ENCODE data around the gene DNAH8.

The DNAH8 gene

GRCh38 chr6:38715016-38715689, at the start of gene DNAH8:
Gene DNAH8, plus strand, starts transcription at chr6:38715311. Its CDS starts 7,499 bp downstream, at chr6:38722810.
- Mint-ChIP-seq H3K9me3 (peaks cover 4% of the 10 kb centered on the region), H3K27ac (peak within 1 kb of the TSS; percentile 20), H3K4me1 (peaks cover 22% of the 10 kb centered on the region), H3K4me3 (peak within 1 kb of the TSS; percentile 60), H3K27me3 (peaks cover 24% of the 10 kb centered on the region), H3K36me3 (peaks cover 4% of the 10 kb centered on the region)

GRCh38 chr6:38671885-38672467, 43.1 kb upstream of the DNAH8 start:
- Mint-ChIP-seq H3K4me1 (peaks cover 37% of the 10 kb centered on the region), H3K27ac (peak overlapping the region; percentile 97), H3K9me3 (no peaks in the 10 kb centered on the region), H3K27me3 (no peaks in the 10 kb centered on the region), H3K36me3 (peaks cover 22% of the 10 kb centered on the region), H3K4me3 (peak overlapping the region; percentile 63)

GRCh38 chr6:38673397-38674165, 41.5 kb upstream of the DNAH8 start:
- Mint-ChIP-seq H3K27ac (peak overlapping the region; percentile 98), H3K36me3 (peaks cover 27% of the 10 kb centered on the region), H3K4me3 (peak overlapping the region; percentile 64), H3K9me3 (no peaks in the 10 kb centered on the region), H3K27me3 (no peaks in the 10 kb centered on the region), H3K4me1 (peaks cover 46% of the 10 kb centered on the region)

- Mint-ChIP-seq H3K4me1 (peaks cover 46% of the 10 kb centered on the region), H3K36me3 (peaks cover 31% of the 10 kb centered on the region), H3K9me3 (no peaks in the 10 kb centered on the region), H3K4me3 (peak overlapping the region; percentile 4), H3K27me3 (no peaks in the 10 kb centered on the region), H3K27ac (peak overlapping the region; percentile 88)
These were observed 38.7 kb upstream of the DNAH8 start for GRCh38 chr6:38676236-38676973.

- H3K9me3 Mint-ChIP-seq: no peaks in the 10 kb centered on the region
- no peaks in the 10 kb centered on the region for H3K27me3 Mint-ChIP-seq
- peaks cover 36% of the 10 kb centered on the region for H3K36me3 Mint-ChIP-seq
- peak overlapping the region; percentile 4 for H3K4me3 Mint-ChIP-seq
- peaks cover 43% of the 10 kb centered on the region for H3K4me1 Mint-ChIP-seq
- H3K27ac Mint-ChIP-seq: peak overlapping the region; percentile 88
These were observed 38.1 kb upstream of the DNAH8 start for GRCh38 chr6:38676974-38677544.

- H3K4me1 Mint-ChIP-seq: peaks cover 35% of the 10 kb centered on the region
- H3K27ac Mint-ChIP-seq: peak overlapping the region; percentile 41
- H3K9me3 Mint-ChIP-seq: no peaks in the 10 kb centered on the region
- H3K27me3 Mint-ChIP-seq: no peaks in the 10 kb centered on the region
- no peak overlapping the region for H3K4me3 Mint-ChIP-seq
- H3K36me3 Mint-ChIP-seq: peaks cover 38% of the 10 kb centered on the region
These were observed 36.8 kb upstream of the DNAH8 start for GRCh38 chr6:38678178-38678760.

GRCh38 chr6:38679668-38680067, 35.4 kb upstream of the DNAH8 start:
- Mint-ChIP-seq H3K4me1 (peaks cover 21% of the 10 kb centered on the region), H3K27ac (no peak overlapping the region), H3K27me3 (no peaks in the 10 kb centered on the region), H3K36me3 (peaks cover 35% of the 10 kb centered on the region), H3K9me3 (no peaks in the 10 kb centered on the region), H3K4me3 (no peak overlapping the region)

- H3K27ac Mint-ChIP-seq: no peak overlapping the region
- peaks cover 23% of the 10 kb centered on the region for H3K4me1 Mint-ChIP-seq
- H3K36me3 Mint-ChIP-seq: peaks cover 20% of the 10 kb centered on the region
- H3K4me3 Mint-ChIP-seq: no peak overlapping the region
- H3K9me3 Mint-ChIP-seq: no peaks in the 10 kb centered on the region
- no peaks in the 10 kb centered on the region for H3K27me3 Mint-ChIP-seq
These were observed 33.3 kb upstream of the DNAH8 start for GRCh38 chr6:38681850-38682249.

GRCh38 chr6:38684237-38684636, 30.9 kb upstream of the DNAH8 start:
- peaks cover 13% of the 10 kb centered on the region for H3K36me3 Mint-ChIP-seq
- no peak overlapping the region for H3K27ac Mint-ChIP-seq

GRCh38 chr6:38684904-38685303, 30.2 kb upstream of the DNAH8 start:
- H3K9me3 Mint-ChIP-seq: no peaks in the 10 kb centered on the region

More at GRCh38 chr6:38684237-38684636, 30.9 kb upstream of the DNAH8 start:
- no peaks in the 10 kb centered on the region for H3K27me3 Mint-ChIP-seq
- no peak overlapping the region for H3K4me3 Mint-ChIP-seq
- H3K9me3 Mint-ChIP-seq: no peaks in the 10 kb centered on the region
- peaks cover 29% of the 10 kb centered on the region for H3K4me1 Mint-ChIP-seq

GRCh38 chr6:38686270-38687042, 28.7 kb upstream of the DNAH8 start:
- no peaks in the 10 kb centered on the region for H3K9me3 Mint-ChIP-seq
- peaks cover 12% of the 10 kb centered on the region for H3K36me3 Mint-ChIP-seq
- no peak overlapping the region for H3K27ac Mint-ChIP-seq
- H3K4me1 Mint-ChIP-seq: peaks cover 32% of the 10 kb centered on the region
- H3K4me3 Mint-ChIP-seq: no peak overlapping the region
- no peaks in the 10 kb centered on the region for H3K27me3 Mint-ChIP-seq

More at GRCh38 chr6:38684904-38685303, 30.2 kb upstream of the DNAH8 start:
- Mint-ChIP-seq H3K4me1 (peaks cover 32% of the 10 kb centered on the region), H3K27ac (no peak overlapping the region), H3K4me3 (no peak overlapping the region), H3K36me3 (peaks cover 13% of the 10 kb centered on the region), H3K27me3 (no peaks in the 10 kb centered on the region)

- Mint-ChIP-seq H3K4me1 (peaks cover 32% of the 10 kb centered on the region), H3K27me3 (no peaks in the 10 kb centered on the region), H3K9me3 (no peaks in the 10 kb centered on the region), H3K27ac (no peak overlapping the region), H3K4me3 (no peak overlapping the region), H3K36me3 (peaks cover 8% of the 10 kb centered on the region)
These were observed 28.1 kb upstream of the DNAH8 start for GRCh38 chr6:38687043-38687353.

GRCh38 chr6:38687549-38687948, 27.6 kb upstream of the DNAH8 start:
- H3K27ac Mint-ChIP-seq: no peak overlapping the region
- peaks cover 5% of the 10 kb centered on the region for H3K36me3 Mint-ChIP-seq
- no peaks in the 10 kb centered on the region for H3K27me3 Mint-ChIP-seq
- peaks cover 32% of the 10 kb centered on the region for H3K4me1 Mint-ChIP-seq
- no peaks in the 10 kb centered on the region for H3K9me3 Mint-ChIP-seq
- H3K4me3 Mint-ChIP-seq: no peak overlapping the region

- H3K4me1 Mint-ChIP-seq: peaks cover 39% of the 10 kb centered on the region
- H3K4me3 Mint-ChIP-seq: no peak overlapping the region
- peaks cover 5% of the 10 kb centered on the region for H3K36me3 Mint-ChIP-seq
- H3K9me3 Mint-ChIP-seq: no peaks in the 10 kb centered on the region
- peak overlapping the region; percentile 89 for H3K27ac Mint-ChIP-seq
- H3K27me3 Mint-ChIP-seq: no peaks in the 10 kb centered on the region
These were observed 26.5 kb upstream of the DNAH8 start for GRCh38 chr6:38688579-38689087.
